GM19372 (cell line): ENCODE results near the gene PLA2G2A.
"Not testable (repeated sequence)": the region's sequence is repeated elsewhere in the genome, so short reads cannot be mapped to it uniquely, and the experiment has no call there.

Experiments used
- ATAC-seq: cut with Tn5 transposase; IDR thresholded peaks from one replicate; pipeline ENCODE4 v1.9.1; 2021; ENCODE audit warnings: mild to moderate bottlenecking, low read depth, moderate library complexity; ENCODE audit not compliant: unreplicated experiment

PLA2G2A gene

GRCh38 chr1:19934336-19934735 lies 45.1 kb downstream of the PLA2G2A start:
- no peak for ATAC-seq

- no peak for ATAC-seq
Measured at GRCh38 chr1:19932866-19933265, 46.6 kb downstream of the PLA2G2A start.

GRCh38 chr1:19927130-19927421 lies 52.3 kb downstream of the PLA2G2A start:
- ATAC-seq: not testable (repeated sequence)

- no peak for ATAC-seq
Measured at GRCh38 chr1:19926296-19927129, 52.9 kb downstream of the PLA2G2A start.
